HG03095 (cell line): Measurements from ENCODE around the gene CCDC57.
"Not testable (repeated sequence)": the region's sequence is repeated elsewhere in the genome, so short reads cannot be mapped to it uniquely, and the experiment has no call there.

Experiments used
- ATAC-seq: cut with Tn5 transposase; IDR thresholded peaks from one replicate; pipeline ENCODE4 v1.9.1; 2021; ENCODE audit warnings: moderate library complexity; ENCODE audit not compliant: unreplicated experiment

The CCDC57 gene

DNA sequence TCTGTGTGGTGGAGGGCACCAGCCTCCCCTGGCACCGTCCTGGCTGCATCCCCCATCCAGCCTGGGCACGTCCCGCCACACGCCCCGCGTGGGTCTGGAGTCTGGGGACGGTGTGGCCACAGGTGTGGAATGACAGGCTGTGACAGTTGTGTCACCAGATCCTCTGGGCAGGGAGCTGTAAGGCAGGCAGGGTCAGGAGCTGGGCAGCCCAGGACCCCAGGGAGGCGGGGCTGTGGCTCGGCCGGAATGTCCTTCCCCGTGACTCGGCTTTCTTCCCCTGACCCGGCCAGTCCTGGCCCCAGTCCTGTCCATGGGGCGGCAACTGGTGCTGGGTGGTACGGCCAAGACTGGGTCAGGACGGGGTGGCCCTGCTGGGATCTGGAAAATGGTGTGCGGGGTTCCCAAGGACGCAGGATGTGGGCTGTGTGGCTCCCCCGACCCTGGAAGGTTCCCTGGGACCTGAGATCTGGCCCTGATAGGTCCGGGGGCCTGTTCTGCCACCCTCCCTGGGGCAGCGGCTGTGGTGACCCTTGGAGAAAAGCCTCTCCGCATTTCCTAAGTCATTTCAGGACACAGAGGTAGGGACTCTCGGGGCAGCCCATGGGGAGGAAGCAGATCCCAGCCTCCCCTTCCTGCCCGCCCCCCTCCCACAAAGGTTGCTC is 12.9 kb upstream of the CCDC57 start:
- ATAC-seq: no peak

DNA sequence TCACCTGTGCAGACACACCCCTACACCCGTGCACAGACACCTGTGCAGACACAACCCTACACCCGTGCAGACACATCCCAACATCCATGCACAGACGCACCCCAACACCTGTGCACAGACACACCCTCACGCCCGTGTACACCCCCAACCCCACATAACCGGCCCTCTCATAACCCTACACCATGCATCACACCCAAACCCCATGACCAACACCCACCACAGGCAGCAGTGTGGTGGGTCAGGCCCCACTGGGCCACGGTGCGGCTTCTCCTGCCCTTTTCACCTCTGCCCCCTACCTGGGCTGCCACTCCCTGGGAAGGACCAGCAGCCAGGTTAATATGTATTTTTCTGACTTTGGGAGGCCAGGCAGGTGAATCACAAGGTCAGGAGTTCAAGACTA is 12.0 kb upstream of the CCDC57 start:
- no peak for ATAC-seq

DNA sequence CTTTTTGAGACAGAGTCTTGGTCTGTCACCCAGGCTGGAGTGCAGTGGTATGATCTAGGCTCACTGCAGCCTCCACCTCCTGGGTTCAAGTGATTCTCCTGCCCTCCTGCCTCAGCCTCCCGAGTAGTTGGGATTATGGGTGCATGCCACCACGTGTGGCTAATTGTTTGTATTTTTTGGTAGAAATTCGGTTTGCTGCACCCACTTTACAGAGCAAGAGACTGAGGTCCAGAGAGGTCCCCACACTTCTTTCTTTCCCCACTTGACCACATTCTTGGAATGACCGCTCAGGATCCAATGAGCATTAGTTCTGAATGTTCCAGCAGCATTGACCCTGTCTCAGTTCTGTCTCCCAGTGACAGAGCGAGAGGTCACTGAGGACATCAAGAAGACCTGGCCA is 10.9 kb upstream of the CCDC57 start:
- ATAC-seq: no peak

DNA sequence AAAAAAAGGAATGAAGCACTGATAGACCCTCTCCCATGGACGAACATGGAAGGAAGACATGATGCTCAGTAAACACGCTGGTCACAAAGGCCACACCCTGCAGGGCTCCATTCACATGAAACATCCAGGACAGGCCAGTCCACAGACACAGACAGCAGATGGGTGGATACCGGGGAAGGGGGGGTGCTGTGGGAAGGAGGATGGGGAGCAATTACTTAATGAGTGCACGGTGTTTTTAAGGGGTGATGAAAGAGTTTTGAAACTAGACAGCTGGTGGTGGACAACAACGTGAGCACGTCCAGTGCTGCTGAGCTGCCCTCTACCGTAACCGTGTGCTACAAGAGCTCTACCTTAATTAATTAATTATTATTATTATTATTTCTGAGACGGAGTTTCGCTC is 10.2 kb upstream of the CCDC57 start:
- no peak for ATAC-seq

DNA sequence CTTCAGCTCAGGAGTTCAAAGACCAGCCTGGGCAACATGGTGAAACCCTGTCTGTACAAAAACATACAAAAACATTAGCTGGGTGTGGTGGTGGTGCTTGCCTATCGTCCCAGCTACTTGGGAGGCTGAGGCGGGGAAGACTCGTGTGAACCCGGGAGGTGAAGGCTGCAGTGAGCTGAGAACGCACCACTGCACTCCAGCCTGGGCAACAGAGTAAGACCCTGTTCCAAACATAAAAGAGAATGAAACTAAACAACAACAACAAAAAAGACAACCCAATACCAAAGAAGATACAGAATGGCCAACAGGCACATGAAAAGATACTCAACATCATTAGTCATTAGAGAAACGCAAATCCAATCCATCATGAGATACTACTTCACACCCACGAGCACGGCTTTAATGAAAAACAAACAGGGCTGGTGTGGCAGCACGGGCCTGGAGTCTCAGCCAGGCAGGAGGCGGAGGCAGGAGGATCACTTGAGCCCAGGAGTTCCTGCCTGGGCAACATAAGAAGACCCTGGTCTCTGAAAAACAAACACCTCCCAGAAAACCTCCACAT is 8.8 kb upstream of the CCDC57 start:
- ATAC-seq: no peak

DNA sequence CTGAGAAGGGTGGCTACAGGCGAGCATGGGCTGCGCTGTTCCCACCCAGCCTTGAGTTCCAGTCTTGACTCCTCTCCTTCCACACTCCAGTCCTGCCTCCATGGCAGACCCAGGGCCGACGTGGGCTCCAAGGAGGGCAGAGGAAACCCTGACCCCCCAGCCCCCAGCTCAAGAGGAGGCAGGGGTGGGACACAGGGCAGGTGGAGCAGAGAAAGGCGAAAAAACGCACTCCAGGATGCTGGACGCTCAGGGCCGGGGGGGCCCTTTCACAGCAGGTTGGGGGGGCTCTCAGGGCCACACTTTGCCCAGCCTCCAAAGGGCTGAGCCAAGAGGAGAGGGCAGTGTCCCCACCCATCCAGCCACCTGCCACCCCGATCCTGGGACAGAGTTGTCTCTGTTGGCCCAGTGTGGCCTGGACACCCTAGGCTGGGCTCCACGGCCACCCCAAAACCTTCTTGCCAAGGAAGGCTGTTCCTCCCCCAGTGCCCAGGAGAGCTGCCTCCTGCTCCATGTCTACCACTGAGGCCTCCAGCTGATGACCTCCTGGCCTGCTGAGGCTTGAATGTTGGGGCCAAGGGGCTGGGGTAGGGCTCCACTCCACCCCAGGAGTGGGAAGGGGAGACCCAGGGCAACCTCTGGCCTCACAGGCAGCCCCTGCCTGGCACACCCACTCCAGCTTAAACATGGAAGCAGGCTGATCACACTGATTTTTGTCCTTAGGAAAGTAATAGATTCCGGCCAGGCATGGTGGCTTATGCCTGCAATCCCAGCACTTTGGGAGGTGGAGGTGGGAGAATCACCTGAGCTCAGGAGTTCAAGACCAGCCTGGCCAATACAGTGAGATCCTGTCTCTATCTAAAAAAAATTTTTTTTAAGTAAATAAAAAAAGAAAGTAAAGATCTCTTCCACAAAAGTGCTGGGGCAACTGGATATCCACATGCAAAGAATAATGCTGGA is 7.4 kb upstream of the CCDC57 start:
- ATAC-seq: no peak

DNA sequence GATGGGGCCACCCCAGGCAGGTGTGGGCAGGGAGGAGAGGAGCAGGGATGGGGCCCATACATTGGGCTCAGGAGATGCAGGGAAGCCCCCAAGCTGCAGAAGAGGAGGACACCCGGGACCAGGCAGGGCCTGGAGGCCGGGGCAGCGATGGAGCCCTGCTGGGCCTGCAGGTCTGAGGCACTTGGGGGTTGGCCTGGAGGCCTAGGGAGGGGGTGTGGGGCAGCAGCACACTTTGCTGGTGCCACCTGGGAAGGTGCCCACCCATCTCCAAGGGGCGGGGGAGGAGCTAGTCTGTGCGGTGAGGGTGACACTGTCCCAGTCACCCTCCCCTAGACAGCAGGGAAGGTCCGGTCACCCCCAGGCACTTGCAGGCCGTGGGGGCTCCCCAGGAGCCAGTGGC is 6.4 kb upstream of the CCDC57 start:
- ATAC-seq: no peak

DNA sequence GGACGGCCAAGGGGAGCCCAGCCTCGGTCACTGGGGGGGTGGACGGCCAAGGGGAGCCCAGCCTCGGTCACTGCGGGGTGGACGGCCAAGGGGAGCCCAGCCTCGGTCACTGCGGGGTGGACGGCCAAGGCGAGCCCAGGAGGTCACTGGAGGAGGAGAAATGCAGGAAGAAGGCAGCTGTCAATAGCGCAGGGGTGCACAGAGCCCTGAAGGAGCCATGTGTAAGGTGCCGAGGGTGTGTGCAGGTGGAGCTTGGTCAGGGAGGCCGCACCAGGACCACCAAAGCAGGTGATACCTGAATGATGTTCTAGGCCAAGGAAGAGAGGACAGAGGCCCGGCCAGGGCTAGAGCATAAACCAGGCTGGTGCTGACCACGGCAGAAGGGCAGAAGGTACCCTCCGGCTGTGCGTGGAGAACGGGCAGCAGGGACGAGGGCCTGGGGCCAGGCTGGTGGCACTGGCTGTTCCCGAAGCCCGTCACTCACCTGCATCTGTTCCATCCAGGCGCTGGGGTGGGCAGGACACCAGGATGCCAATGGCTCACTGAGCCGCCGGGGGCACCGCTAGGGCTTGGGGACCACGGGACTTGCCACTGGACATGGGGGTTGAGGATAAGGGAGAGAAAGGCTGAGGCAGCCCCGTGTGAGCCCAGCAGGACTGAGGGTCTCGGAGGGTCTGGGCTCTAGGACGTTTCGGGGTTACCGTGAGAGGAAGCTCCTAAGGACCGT is 5.9 kb upstream of the CCDC57 start:
- no peak for ATAC-seq

DNA sequence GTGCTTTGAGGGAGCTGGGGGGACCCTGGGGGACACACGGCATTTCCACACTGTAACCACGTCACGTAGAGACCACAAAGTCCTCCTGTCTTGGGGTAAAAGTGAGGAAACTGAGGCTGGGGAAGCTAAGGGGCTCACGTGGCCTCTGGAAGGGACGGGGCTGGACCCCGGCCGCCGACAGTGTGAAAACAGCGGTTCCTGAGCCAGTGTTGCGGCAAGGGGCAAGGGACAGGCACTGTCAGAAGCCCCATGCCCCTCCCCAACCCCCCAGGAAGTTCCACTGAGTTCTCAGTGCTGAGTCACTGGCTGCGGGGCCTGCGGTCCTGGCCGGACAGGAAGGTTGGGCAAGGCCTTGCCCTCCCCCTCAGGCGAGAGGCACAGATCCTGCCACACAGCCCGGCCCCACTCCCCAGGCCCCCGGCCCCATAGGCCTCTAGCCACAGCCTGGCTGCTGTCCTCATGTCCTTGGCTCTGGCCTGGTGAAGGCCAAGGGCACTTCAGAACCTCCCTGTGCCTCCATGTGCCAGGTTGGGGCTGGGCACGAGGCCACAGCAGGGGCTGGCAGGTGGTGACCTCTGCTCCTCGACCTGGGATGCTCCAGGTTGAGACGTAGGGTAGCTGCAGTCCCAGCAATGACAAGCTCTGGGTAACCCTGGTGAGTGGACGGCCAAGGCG is 5.0 kb upstream of the CCDC57 start:
- no peak for ATAC-seq

DNA sequence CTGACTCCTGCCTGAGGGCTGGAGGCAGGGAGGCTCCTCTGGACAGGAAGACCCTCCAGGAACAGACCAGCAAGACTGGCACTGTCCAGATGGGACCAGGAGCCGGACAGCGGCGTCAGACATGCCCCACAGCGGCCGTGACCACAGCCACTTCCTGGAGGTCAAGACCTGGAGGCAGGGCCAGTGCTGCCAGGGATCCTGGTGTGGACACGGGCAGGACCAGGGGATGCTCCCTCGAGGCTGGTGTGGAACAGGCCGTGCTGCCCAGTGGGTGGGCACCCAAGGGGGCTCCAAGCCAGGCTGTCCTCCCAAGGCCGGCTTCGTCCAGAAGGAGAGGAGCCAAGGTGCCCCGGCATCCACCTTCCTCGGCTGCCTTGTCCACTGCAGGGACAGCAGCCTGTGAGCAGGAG is 4.5 kb upstream of the CCDC57 start:
- no peak for ATAC-seq

DNA sequence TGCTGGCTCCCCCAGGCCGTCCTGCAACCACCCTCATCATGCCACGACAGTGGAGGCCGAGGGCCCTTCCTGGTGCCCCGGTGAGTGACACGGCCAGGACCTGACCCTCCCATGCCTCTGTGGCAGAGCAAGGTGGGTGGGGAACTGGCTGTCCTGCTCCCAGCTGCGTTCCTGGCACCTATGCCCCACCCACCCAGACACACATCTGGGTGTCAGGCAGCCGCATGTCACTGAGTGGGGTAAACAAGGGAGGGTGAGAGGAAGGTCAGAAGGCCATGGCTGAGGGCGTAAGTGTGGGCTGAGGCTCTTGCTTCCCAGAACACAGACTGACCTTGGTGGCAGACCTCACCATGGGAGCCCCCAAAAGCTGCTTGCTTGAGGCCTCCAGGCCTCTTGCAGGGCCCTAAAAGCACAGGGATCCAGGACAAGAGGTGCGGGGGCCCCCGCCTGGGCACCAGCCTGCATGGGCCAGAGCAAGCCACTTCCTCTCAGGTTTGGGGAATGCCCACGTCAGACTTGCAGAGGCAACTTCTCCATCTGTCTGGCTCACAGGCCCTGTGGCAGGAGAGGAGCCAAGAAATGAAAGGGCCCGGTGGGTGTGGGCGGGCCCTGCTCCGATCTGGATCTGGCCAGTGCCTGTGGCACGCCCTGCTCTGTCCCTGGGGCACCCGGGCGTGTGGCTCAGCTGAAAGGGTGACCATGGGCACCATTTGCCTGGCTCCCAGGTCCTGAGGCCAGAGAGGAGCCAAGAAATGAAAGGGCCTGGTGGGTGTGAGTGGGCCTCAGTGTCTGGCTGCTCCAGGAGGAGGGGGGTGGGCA is 3.9 kb upstream of the CCDC57 start:
- no peak for ATAC-seq

DNA sequence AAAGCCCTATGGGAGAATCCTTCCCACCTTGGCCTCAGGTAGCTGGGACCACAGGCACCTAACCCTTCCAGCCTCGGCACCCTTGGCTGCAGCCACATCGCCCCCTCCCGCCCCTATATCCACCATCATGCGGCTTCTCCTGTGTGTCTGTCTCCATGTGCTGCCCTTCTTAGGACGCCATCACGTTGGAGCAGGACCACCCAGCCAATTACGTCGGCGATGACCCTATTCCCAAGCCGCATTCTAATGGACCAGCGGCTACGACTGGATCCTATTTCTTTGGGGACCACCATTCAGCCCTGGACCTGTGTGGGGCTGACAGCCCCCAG is 3.3 kb upstream of the CCDC57 start:
- no peak for ATAC-seq

DNA sequence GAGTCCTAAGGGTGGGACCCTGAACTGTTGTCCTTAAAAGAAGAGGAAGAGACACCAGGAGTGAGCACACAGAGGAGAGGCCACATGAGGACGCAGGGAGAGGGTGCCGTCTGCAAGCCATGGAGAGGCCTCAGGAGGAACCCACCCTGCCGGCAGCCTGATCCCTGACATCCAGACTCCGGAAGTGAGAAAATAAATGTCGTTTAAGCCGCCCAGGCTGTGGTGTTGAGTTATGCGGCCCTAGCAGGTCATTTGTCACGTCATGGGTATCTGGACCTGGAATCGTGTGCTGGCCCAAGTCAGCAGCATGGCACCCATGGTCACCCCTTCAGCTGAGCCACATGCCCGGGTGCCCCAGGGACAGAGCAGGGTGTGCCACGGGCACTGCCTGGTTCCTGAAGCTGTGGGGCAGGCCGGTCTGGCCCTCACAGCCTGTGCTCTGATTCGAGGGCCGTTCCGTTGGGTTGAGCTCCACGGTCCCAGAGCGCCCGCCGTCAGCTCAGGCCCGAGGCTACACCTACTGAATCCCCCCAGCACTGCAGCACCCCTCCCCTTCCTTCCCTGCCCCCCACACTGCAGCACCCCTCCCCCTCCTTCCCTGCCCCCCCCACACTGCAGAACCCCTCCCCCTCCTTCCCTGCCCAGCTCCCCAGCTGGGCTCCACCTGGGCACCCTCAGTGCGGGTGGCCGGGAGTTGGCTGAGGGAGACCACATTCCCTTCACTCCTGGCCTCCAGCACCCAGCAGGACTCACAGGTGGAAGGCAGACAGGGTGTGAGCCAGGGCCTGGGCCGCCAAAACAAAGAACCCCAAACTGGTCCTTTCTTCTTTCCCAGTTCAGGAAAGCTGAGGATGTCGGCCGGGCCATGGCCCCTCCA is 2.7 kb upstream of the CCDC57 start:
- ATAC-seq: no peak

DNA sequence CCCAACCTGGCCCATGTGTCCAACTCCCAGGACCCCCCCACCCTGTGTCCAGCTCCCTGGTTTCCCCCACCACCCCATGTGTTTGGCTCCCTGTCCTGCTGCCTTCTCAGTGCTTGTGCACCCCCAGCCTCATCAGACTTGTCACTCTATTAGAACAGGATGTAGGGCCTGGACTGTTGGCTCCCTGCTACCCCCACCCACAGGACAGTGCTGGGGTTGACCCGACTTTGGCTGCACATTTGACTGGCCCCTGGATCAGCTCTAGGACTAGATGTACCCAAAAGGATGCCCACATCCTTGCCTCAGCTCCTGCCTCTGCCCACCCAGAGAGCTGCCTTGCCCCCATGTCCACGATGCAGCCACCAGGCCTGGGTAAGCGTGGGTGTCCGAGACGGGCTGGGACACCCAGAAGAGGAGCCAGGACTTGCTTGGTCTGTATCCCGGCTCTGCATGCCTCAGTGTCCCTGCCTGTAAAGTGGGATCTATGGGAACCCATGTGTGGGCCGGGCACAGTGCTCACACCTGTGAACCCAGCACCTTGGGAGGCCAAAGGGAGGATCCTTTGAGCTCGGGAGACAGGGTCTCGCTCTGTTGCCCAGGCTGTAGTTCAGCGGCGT is 1.5 kb upstream of the CCDC57 start:
- ATAC-seq: no peak

DNA sequence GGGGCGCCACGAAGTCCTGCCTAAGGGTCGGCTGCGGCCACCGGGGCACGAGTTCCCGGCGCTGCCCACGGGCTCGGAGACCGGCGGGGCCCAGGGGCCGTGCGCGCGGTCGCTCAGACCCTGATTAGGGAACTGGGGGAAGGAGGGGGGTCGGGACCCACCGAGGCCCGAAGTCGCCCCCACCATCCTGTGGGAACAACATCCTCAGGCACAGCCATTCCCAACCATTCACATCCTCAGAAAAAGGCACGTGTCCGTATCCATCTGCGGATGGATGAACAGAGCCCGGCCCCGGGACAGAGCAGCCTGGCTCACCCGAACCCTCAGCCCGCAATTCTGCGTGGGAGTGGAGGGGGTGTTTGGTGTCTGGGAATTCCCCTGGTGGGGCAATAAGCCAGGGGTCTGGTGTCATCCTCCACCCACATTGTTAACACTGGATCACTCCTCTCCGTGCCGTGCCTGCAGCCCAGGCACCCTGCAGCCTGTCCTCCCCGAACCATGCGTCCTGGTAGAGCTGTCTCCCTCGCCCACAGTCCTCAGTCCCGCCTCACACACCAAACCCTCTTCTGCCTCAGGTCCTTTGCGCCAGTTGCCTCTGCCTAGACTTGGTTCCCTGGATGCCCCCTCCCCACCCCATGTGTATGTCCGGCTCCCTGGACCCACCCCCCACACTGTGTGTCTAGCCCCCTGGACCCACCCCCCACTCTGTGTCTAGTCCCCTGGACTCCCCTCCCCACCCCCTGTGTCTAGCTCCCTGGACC is 789 bp upstream of the CCDC57 start:
- peak; percentile 10 for ATAC-seq

DNA sequence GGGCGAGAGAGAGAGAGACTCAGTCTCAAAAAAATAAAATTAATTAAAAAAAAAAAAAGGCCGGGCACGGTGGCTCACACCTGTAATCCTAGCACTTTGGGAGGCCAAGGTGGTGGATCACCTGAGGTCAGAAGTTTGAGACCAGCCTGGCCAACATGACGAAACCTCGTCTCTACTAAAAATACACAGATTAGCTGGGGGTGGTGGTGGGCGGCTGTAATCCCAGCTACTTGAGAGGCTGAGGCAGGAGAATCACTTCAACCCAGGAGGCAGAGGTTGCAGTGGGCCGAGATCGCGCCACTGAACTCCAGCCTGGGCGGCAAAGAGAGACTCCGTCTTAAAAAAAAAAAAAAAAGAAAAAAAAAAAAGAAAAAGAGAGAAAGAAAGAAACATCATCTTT is 2.0 kb downstream of the CCDC57 start:
- ATAC-seq: not testable (repeated sequence)

DNA sequence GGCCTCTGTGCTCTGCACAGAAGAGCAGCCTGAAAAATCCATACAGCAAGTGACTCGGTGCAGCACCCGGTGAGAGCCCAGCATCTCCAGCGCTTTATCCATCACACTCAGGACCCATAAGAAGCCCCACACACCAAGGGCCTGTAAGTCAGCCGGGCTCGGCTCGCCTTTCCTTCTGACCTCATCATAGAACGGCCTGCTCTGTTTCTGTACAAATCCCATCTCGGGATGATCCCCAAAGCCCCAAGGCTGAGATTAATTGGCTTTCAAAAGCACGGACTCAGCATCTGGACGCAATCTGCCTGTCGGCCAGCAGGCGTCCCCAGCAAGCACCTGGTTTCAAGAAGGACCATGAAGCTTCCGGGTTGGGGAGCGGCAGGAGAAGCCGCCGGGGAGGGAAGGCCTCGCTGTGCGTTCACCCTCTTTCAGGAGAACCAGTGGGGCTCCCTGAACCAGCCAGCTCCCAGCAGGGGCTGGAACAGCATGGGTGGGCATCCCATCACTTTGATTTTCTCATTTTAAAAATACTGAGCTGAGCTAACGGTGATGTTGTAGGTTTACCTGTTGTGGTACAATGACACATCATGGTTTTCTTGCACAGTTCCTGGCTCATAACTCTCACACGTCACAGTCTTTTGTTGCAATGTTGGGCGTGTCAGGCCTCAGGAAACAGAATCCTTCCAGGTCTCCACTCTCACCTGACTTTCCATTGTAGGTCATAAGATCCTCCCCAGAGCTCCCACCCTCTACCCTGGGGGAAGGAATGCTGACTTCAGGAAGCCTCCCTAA is 6.7 kb downstream of the CCDC57 start:
- ATAC-seq: peak; percentile 73
